Natural killer cell (primary cell): Measurements from ENCODE around the gene GGT7. TPM values are rescaled to one million over a fixed set of nuclear protein-coding genes. Genes with fewer than 3 reads are reported as not detected.

Experiments used
- ATAC-seq, 3 donors: fragments of 150-1000 bp in 2 of 3; fragments of 200-7000 bp in 1 of 3; cut with Tn5 transposase; 1 replicate in 1 of 3; 2 replicates in 2 of 3; pipeline ENCODE4 v1.10.0; 2021; ENCODE audit warnings: mild to moderate bottlenecking in 2 of 3, moderate library complexity in 2 of 3
- DNase-seq, 2 donors: peaks; one replicate each; pipeline versions ENCODE4 v3.0.0 to v3.0.0-alpha.2; 2013 to 2021; ENCODE audit warnings: mixed read lengths in 1 of 2
- H3K27ac ChIP-seq: one replicate; pipeline ENCODE4 v1.5.1; 2013; ENCODE audit warnings: mild to moderate bottlenecking, low read length
- H3K27me3 ChIP-seq: one replicate; pipeline ENCODE4 v1.6.1; 2013; ENCODE audit warnings: low read length; ENCODE audit not compliant: control insufficient read depth, insufficient read depth
- H3K36me3 ChIP-seq: one replicate; pipeline ENCODE4 v1.6.1; 2013; ENCODE audit warnings: low read length; ENCODE audit not compliant: control insufficient read depth, insufficient read depth
- H3K4me1 ChIP-seq: one replicate; pipeline ENCODE4 v1.6.1; 2013; ENCODE audit warnings: low read length; ENCODE audit not compliant: control insufficient read depth, insufficient read depth
- H3K4me3 ChIP-seq: one replicate; pipeline ENCODE4 v1.5.1; 2013; ENCODE audit warnings: low read length
- H3K9me3 ChIP-seq: one replicate; pipeline ENCODE4 v1.6.1; 2013; ENCODE audit warnings: low read length; ENCODE audit not compliant: control insufficient read depth, insufficient read depth
- H3K27ac Mint-ChIP-seq, 2 donors: one replicate each; pipeline ENCODE4 v1.8.0; 2022; ENCODE audit warnings: mild to moderate bottlenecking in 2 of 2, mixed read lengths in 2 of 2, moderate library complexity in 1 of 2
- H3K27me3 Mint-ChIP-seq, 2 donors: one replicate each; pipeline ENCODE4 v1.8.0; 2022; ENCODE audit warnings: low read depth in 2 of 2, mixed read lengths in 2 of 2
- H3K36me3 Mint-ChIP-seq: one replicate; pipeline ENCODE4 v1.8.0; 2022; ENCODE audit warnings: mixed read lengths
- H3K4me1 Mint-ChIP-seq, 2 donors: one replicate each; pipeline ENCODE4 v1.8.0; 2022; ENCODE audit warnings: mixed read lengths in 2 of 2
- H3K4me3 Mint-ChIP-seq: one replicate; pipeline ENCODE4 v1.8.0; 2022; ENCODE audit warnings: mild to moderate bottlenecking, moderate library complexity, mixed read lengths
- H3K9me3 Mint-ChIP-seq, 2 donors: one replicate each; pipeline ENCODE4 v1.8.0; 2022; ENCODE audit warnings: mixed read lengths in 2 of 2
- WGBS: methylation state at CpG from one replicate; pipeline ENCODE4 v1.1.7; 2013; ENCODE audit warnings: missing lambda C conversion rate; ENCODE audit not compliant: insufficient coverage; 5-methylcytosine and 5-hydroxymethylcytosine counted together
- intact Hi-C: fragments of 100-400 bp; cut with micrococcal nuclease; formaldehyde crosslinking; loops from one replicate; pipeline ENCODE4 v1.14.2; 2022
- total RNA-seq, 4 donors: library from RNA; stranded (reverse); fragments of 120-200 nt in 1 of 4; gene quantifications; one replicate each; pipeline versions ENCODE4 v1.2.3 to v1.2.4, GENCODE V29; 2013 to 2022
- TF ChIP-seq, protein P1 (sequence below): fragments of 200-600 bp; IDR thresholded peaks from one replicate; pipeline ENCODE4 v1.8.0; 2022; ENCODE audit warnings: antibody characterized with exemption

Gene GGT7
- total RNA-seq, 3 donors from 2014 or later (not counting 1 experiment from before 2014, with no cell fraction given), result 7.4 to 12.8 (median 12.1) TPM

- Histone ChIP-seq H3K27ac (no peak overlapping the region), H3K36me3 (no peaks in the 10 kb centered on the region), H3K4me1 (no peaks in the 10 kb centered on the region), H3K27me3 (no peaks in the 10 kb centered on the region), H3K4me3 (no peak overlapping the region), H3K9me3 (no peaks in the 10 kb centered on the region)
- Mint-ChIP-seq H3K9me3 (no peaks in the 10 kb centered on the region), H3K4me3 (no peak overlapping the region), H3K4me1 (peaks cover 8 to 12% of the 10 kb centered on the region in 2 donors), H3K27me3 (no peaks in the 10 kb centered on the region), H3K27ac (no peak overlapping the region), H3K36me3 (no peaks in the 10 kb centered on the region)
- TF ChIP-seq, protein P1, sequence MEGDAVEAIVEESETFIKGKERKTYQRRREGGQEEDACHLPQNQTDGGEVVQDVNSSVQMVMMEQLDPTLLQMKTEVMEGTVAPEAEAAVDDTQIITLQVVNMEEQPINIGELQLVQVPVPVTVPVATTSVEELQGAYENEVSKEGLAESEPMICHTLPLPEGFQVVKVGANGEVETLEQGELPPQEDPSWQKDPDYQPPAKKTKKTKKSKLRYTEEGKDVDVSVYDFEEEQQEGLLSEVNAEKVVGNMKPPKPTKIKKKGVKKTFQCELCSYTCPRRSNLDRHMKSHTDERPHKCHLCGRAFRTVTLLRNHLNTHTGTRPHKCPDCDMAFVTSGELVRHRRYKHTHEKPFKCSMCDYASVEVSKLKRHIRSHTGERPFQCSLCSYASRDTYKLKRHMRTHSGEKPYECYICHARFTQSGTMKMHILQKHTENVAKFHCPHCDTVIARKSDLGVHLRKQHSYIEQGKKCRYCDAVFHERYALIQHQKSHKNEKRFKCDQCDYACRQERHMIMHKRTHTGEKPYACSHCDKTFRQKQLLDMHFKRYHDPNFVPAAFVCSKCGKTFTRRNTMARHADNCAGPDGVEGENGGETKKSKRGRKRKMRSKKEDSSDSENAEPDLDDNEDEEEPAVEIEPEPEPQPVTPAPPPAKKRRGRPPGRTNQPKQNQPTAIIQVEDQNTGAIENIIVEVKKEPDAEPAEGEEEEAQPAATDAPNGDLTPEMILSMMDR, result no peak
- ATAC-seq (no peak), DNase-seq (no peak)
- intact Hi-C loops, result no loop called here
- WGBS, result 100% methylated on average over 2 of the region's 2 CpGs
Measured at GRCh38 chr20:34916774-34917354, 44.2 kb upstream of the GGT7 start.

GRCh38 chr20:34915749-34916455 is 43.2 kb upstream of the GGT7 start:
- Mint-ChIP-seq H3K27me3 (no peaks in the 10 kb centered on the region), H3K4me3 (no peak overlapping the region), H3K9me3 (no peaks in the 10 kb centered on the region), H3K36me3 (no peaks in the 10 kb centered on the region), H3K27ac (no peak overlapping the region), H3K4me1 (peaks cover 8 to 12% of the 10 kb centered on the region in 2 donors)
- Histone ChIP-seq H3K9me3 (no peaks in the 10 kb centered on the region), H3K4me3 (no peak overlapping the region), H3K4me1 (no peaks in the 10 kb centered on the region), H3K27ac (no peak overlapping the region), H3K36me3 (no peaks in the 10 kb centered on the region), H3K27me3 (no peaks in the 10 kb centered on the region)
- DNase-seq (no peak), ATAC-seq (no peak)
- 81% methylated on average over 3 of the region's 4 CpGs for WGBS
- intact Hi-C loops, result no loop called here
- TF ChIP-seq, protein P1, result no peak

GRCh38 chr20:34915131-34915530 is 42.5 kb upstream of the GGT7 start:
- DNase-seq (no peak), ATAC-seq (no peak)
- no peak overlapping the region for H3K27ac Mint-ChIP-seq
- TF ChIP-seq, protein P1, result no peak
- H3K9me3 ChIP-seq, result no peaks in the 10 kb centered on the region
- no peaks in the 10 kb centered on the region for H3K9me3 Mint-ChIP-seq
- H3K27me3 ChIP-seq, result no peaks in the 10 kb centered on the region
- H3K4me1 Mint-ChIP-seq, result peaks cover 8 to 12% of the 10 kb centered on the region in 2 donors
- H3K27ac ChIP-seq, result no peak overlapping the region
- WGBS, result 89% methylated on average over 4 of the region's 4 CpGs
- no peaks in the 10 kb centered on the region for H3K4me1 ChIP-seq
- H3K27me3 Mint-ChIP-seq, result no peaks in the 10 kb centered on the region
- H3K4me3 ChIP-seq, result no peak overlapping the region
- intact Hi-C loops, result no loop called here
- H3K36me3 Mint-ChIP-seq, result no peaks in the 10 kb centered on the region
- H3K36me3 ChIP-seq, result no peaks in the 10 kb centered on the region
- H3K4me3 Mint-ChIP-seq, result no peak overlapping the region
